Activated CD8-positive, alpha-beta memory T cell treated with anti-CD3 and anti-CD28 coated beads, Interleukin-2, amount 10 ng/mL, durations not matched to agents 7 days and 5 days (primary cell): Measurements from ENCODE around the gene HDC. TPM values are rescaled to one million over a fixed set of nuclear protein-coding genes. Genes with fewer than 3 reads are reported as not detected.

ENCODE experiments used
- ATAC-seq: fragments of 150-1000 bp; cut with Tn5 transposase; one replicate; pipeline ENCODE4 v1.10.0; 2021; ENCODE audit warnings: moderate library complexity
- CTCF ChIA-PET: fragments of 350-600 bp; sonication (Branson Sonifier 250); formaldehyde crosslinking; loops from one replicate; lab custom pipeline; 2021; ENCODE audit warnings: antibody characterized with exemption; lab: Charles Lee
- DNase-seq: peaks from one replicate; pipeline ENCODE4 v3.0.0-alpha.2; 2020
- H3K27ac Mint-ChIP-seq: one replicate; pipeline ENCODE4 v1.8.0; 2021; ENCODE audit warnings: mild to moderate bottlenecking, mixed read lengths
- H3K27me3 Mint-ChIP-seq: one replicate; pipeline ENCODE4 v1.8.0; 2021; ENCODE audit warnings: mixed read lengths
- H3K36me3 Mint-ChIP-seq: one replicate; pipeline ENCODE4 v1.8.0; 2021; ENCODE audit warnings: mild to moderate bottlenecking, mixed read lengths
- H3K4me1 Mint-ChIP-seq: one replicate; pipeline ENCODE4 v1.8.0; 2021; ENCODE audit warnings: mixed read lengths
- H3K4me3 Mint-ChIP-seq: one replicate; pipeline ENCODE4 v1.8.0; 2021; ENCODE audit warnings: mild to moderate bottlenecking, moderate library complexity, mixed read lengths
- H3K9me3 Mint-ChIP-seq: one replicate; pipeline ENCODE4 v1.8.0; 2022; ENCODE audit warnings: low read depth, mixed read lengths
- total RNA-seq, 2 experiments: library from RNA; stranded (reverse); gene quantifications; one replicate each; pipeline ENCODE4 v1.2.3, GENCODE V29; 2021

HDC gene
- total RNA-seq, 2 experiments from 2014 or later, result 0.40 TPM; not detected in 1

GRCh38 chr15:50210462-50211157, 54.9 kb downstream of the HDC start:
- CTCF ChIA-PET, result interaction anchor here (2.0 kb wide), 1 partner anchor 21 kb away, joined by 5 read pairs; no protein-coding TSS in a partner anchor
- H3K4me3 Mint-ChIP-seq, result no peak overlapping the region
- H3K36me3 Mint-ChIP-seq, result peaks cover 75% of the 10 kb centered on the region
- peaks cover 12% of the 10 kb centered on the region for H3K9me3 Mint-ChIP-seq
- H3K4me1 Mint-ChIP-seq, result no peaks in the 10 kb centered on the region
- no peak for DNase-seq
- H3K27me3 Mint-ChIP-seq, result no peaks in the 10 kb centered on the region
- H3K27ac Mint-ChIP-seq, result no peak overlapping the region
- no peak for ATAC-seq

DNA sequence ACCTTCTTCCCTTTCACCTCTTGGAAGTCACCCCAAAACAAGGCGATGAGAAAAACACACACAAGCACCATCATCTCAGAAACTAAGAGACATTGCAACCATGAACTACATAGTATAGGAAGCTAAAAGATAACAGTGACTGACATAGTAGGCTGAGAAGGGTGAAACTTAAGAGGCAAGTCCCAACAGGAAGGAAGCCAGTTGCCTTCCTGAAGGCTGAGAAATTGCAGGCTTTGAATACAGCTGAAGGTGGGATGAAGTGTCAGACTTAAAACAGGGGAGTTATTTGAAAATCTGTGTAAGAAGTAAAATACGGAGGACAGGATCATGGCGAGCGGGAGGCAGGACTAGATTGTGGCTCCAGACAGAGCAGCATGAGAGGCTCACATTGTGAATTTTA, 55.7 kb downstream of the HDC start:
- CTCF ChIA-PET, result no interaction called here
- ATAC-seq (no peak), DNase-seq (no peak)
- H3K4me1 Mint-ChIP-seq, result no peaks in the 10 kb centered on the region
- H3K27me3 Mint-ChIP-seq, result no peaks in the 10 kb centered on the region
- H3K4me3 Mint-ChIP-seq, result no peak overlapping the region
- H3K36me3 Mint-ChIP-seq, result peaks cover 78% of the 10 kb centered on the region
- H3K27ac Mint-ChIP-seq, result no peak overlapping the region
- peaks cover 12% of the 10 kb centered on the region for H3K9me3 Mint-ChIP-seq

GRCh38 chr15:50206020-50206419, 59.5 kb downstream of the HDC start:
- no peak overlapping the region for H3K4me3 Mint-ChIP-seq
- no peaks in the 10 kb centered on the region for H3K27me3 Mint-ChIP-seq
- no peak overlapping the region for H3K27ac Mint-ChIP-seq
- ATAC-seq, result no peak
- CTCF ChIA-PET, result interaction anchor here (1.5 kb wide), 1 partner anchor 21 kb away, joined by 4 read pairs; no protein-coding TSS in a partner anchor
- no peak for DNase-seq
- H3K9me3 Mint-ChIP-seq, result no peaks in the 10 kb centered on the region
- no peaks in the 10 kb centered on the region for H3K4me1 Mint-ChIP-seq
- H3K36me3 Mint-ChIP-seq, result peaks cover 79% of the 10 kb centered on the region

- no peaks in the 10 kb centered on the region for H3K9me3 Mint-ChIP-seq
- ATAC-seq, result no peak
- no peaks in the 10 kb centered on the region for H3K4me1 Mint-ChIP-seq
- no peak overlapping the region for H3K27ac Mint-ChIP-seq
- DNase-seq, result no peak
- H3K27me3 Mint-ChIP-seq, result no peaks in the 10 kb centered on the region
- CTCF ChIA-PET, result no interaction called here
- peaks cover 56% of the 10 kb centered on the region for H3K36me3 Mint-ChIP-seq
- H3K4me3 Mint-ChIP-seq, result no peak overlapping the region
These were observed 63.5 kb downstream of the HDC start for GRCh38 chr15:50202003-50202402.

DNA sequence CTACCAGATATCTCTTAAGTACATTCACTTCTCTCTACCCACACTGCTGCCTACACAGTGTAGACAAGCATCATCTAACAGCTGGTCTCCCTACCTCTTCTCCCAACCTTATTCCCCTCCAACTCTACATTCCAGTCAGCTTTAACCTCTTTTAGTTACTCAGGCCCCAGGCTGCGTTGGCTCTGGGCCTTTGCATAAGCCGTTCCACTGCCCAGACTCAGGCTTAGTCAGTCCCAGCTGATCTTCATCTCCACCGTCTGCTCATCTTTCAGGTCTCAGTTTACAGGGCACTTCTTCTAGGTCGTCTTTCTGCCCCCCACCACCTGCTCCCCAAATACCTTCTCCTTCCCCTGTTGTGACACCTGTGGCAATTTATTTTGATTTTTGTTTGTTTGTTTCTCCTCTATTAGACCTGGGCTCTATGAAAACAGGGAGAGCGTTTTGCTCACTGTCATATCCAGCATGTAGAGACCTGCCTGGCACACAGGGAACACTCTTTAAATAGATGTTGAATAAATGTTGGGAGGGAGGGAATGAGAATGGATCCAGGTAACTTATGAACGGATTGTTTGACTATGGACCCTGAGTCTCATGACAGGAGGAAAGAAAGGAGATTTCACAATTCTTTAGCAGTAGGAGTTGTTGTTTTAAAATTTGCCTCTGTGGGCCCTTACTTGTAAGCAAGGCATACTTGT, 72.5 kb downstream of the HDC start:
- no peaks in the 10 kb centered on the region for H3K9me3 Mint-ChIP-seq
- DNase-seq, result no peak
- no peak overlapping the region for H3K27ac Mint-ChIP-seq
- H3K27me3 Mint-ChIP-seq, result no peaks in the 10 kb centered on the region
- no peak overlapping the region for H3K4me3 Mint-ChIP-seq
- CTCF ChIA-PET, result interaction anchor here (1.7 to 2.3 kb wide), 2 partner anchors 8 to 10 kb away, joined by 3 to 9 read pairs; partner anchors contain the start of gene SLC27A2
- H3K36me3 Mint-ChIP-seq, result peaks cover 52% of the 10 kb centered on the region
- ATAC-seq, result no peak
- H3K4me1 Mint-ChIP-seq, result peaks cover 42% of the 10 kb centered on the region

DNA sequence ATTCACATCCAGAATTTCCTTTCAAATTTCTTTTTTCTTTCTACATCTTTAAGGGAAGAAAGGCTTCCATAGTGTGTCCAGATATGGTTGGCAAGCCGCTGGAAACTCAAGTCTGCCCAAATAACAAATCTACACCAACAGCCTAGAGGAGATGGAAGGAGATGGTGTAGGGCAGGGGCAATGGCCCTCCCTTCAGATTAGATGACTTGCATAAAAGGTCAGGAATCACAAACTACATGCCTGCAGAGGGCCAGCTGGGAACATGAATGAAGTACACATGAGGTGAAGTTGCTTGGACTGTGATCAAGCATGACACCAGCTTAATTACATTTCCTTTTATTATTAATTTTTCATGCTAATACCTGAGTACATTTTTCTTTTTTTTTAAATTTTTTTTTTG, 73.4 kb downstream of the HDC start:
- H3K9me3 Mint-ChIP-seq, result no peaks in the 10 kb centered on the region
- ATAC-seq (no peak), DNase-seq (no peak)
- H3K4me1 Mint-ChIP-seq, result peaks cover 49% of the 10 kb centered on the region
- CTCF ChIA-PET, result interaction anchor here (0.9 to 2.3 kb wide), 3 partner anchors 7 to 122 kb away, joined by 3 to 9 read pairs (median 4); partner anchors contain the start of gene SLC27A2
- H3K27me3 Mint-ChIP-seq, result no peaks in the 10 kb centered on the region
- H3K4me3 Mint-ChIP-seq, result no peak overlapping the region
- no peak overlapping the region for H3K27ac Mint-ChIP-seq
- H3K36me3 Mint-ChIP-seq, result peaks cover 55% of the 10 kb centered on the region

Other genes starting within 250 kb of the HDC start
- gene ATP8B4, start 146.5 kb downstream of the HDC start, total RNA-seq, result 10 to 100 TPM; 69.2 to 98.3 TPM
- gene SLC27A2, start 83.5 kb downstream of the HDC start, total RNA-seq, result 10 to 100 TPM; 36.4 to 54.0 TPM
- 10 to 100 TPM; 31.1 to 46.8 TPM for gene GABPB1, start 89.5 kb upstream of the HDC start, total RNA-seq
- 10 to 100 TPM; 54.1 to 58.2 TPM for gene USP8, start 158.7 kb upstream of the HDC start, total RNA-seq